Nephron progenitor cell (in vitro differentiated cells): ENCODE results near the gene RSKR.
A peak's percentile ranks its signal among the peaks of the same experiment; 100 is the strongest.

Source experiments
- DNase-seq: peaks from one replicate; pipeline ENCODE4 v3.0.0; 2021
- H3K27ac Mint-ChIP-seq: 2 replicates; pipeline ENCODE4 v1.8.0; 2021; ENCODE audit warnings: mild to moderate bottlenecking, moderate library complexity, mixed read lengths
- H3K27me3 Mint-ChIP-seq: 2 replicates; pipeline ENCODE4 v1.8.0; 2021; ENCODE audit warnings: mild to moderate bottlenecking, low read depth, mixed read lengths; ENCODE audit not compliant: poor library complexity
- H3K36me3 Mint-ChIP-seq: 2 replicates; pipeline ENCODE4 v1.8.0; 2021; ENCODE audit warnings: low read depth, mixed read lengths
- H3K4me1 Mint-ChIP-seq: 2 replicates; pipeline ENCODE4 v1.8.0; 2021; ENCODE audit warnings: mixed read lengths
- H3K4me3 Mint-ChIP-seq: 2 replicates; pipeline ENCODE4 v1.8.0; 2021; ENCODE audit warnings: mild to moderate bottlenecking, moderate library complexity, mixed read lengths
- H3K9me3 Mint-ChIP-seq: 2 replicates; pipeline ENCODE4 v1.8.0; 2021; ENCODE audit warnings: mild to moderate bottlenecking, moderate library complexity, mixed read lengths
- CTCF ChIP-seq: fragments of 200-600 bp; sonication (generic); IDR thresholded peaks from 2 replicates; pipeline ENCODE4 v1.5.0; 2021; ENCODE audit warnings: antibody characterized with exemption

Gene RSKR

DNA sequence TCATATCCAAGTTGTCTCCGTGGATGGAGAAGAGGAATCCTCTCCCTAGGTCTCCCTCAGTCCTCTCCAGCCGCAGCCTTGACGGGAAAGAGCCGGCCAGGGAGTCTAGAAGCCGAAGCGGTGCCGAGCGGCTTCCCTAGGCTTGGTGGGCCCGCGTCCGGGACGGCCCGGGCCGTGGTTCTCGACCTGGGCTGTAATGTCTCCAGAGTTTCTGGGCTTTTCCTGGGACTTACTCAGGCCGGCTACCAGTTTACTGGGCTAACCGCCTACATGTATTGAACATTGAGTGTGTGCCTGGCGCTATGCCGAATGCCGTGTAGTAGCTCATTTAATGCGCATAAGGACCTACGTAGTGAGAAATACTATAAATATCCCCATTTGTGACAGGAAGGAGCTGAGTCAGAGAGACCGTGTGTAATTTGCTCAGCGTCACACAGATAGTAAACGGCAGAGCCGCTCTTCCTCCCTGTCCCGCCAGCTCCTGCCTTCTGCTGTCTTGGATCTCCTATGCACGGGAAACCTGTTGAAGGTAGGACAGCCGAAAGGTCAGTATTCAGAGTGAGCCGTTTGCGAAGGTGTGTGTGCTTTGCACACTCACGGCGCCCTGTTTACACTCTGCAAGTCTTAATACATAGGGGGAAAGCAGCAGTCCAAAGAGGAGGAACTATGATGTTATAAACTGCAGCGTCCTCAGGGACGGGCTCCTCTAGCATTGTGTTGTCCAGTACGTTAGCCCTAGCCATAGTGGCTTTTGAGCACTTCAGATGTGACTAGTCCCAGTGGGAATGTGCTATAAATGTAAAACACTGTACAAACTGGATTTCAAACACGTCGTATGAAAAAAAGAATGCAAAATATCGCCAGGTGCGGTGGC lies 14.4 kb downstream of the RSKR start:
- Mint-ChIP-seq H3K9me3 (no peaks in the 10 kb centered on the region), H3K4me3 (peak overlapping the region; percentile 96), H3K4me1 (peaks cover 26% of the 10 kb centered on the region), H3K27ac (peak overlapping the region; percentile 60), H3K27me3 (no peaks in the 10 kb centered on the region), H3K36me3 (peaks cover 35% of the 10 kb centered on the region)
- no peak for TF ChIP-seq CTCF
- no peak for DNase-seq

GRCh38 chr17:28598799-28599310 lies 15.1 kb downstream of the RSKR start, which contains the start of gene SPAG5:
Gene SPAG5, minus strand, starts transcription at chr17:28599025. Its CDS starts 79 bp downstream, at chr17:28598946.
- TF ChIP-seq CTCF, result no peak
- peaks cover 35% of the 10 kb centered on the region for H3K36me3 Mint-ChIP-seq
- no peaks in the 10 kb centered on the region for H3K9me3 Mint-ChIP-seq
- no peaks in the 10 kb centered on the region for H3K27me3 Mint-ChIP-seq
- peak within 1 kb of the TSS; percentile 96 for H3K4me3 Mint-ChIP-seq
- peak within 1 kb of the TSS; percentile 98 for H3K27ac Mint-ChIP-seq
- DNase-seq, result peak; percentile 93
- H3K4me1 Mint-ChIP-seq, result peaks cover 26% of the 10 kb centered on the region

DNA sequence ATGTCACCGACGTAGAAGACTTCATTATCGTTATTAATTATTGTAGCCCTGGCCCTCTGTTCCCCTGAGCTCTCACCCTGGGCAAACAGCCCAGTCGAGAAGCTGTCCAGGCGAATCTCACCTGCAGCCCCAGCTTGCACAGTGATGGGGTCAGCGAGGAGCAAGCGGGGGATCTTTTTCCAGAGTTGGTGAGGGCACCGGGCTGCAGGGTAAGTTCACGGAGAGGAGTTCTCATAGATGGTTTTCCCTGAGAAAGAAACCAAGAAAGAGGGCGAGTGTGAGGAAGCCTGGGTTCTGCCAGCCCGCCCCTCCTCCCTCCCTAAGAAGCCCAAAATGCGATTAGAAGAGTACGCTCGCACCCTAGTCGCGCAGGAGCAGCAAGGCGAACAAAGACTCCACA lies 15.6 kb downstream of the RSKR start:
- no peak for DNase-seq
- Mint-ChIP-seq H3K36me3 (peaks cover 35% of the 10 kb centered on the region), H3K4me1 (peaks cover 26% of the 10 kb centered on the region), H3K9me3 (no peaks in the 10 kb centered on the region), H3K4me3 (peak overlapping the region; percentile 96), H3K27me3 (no peaks in the 10 kb centered on the region), H3K27ac (peak overlapping the region; percentile 98)
- TF ChIP-seq CTCF, result no peak

DNA sequence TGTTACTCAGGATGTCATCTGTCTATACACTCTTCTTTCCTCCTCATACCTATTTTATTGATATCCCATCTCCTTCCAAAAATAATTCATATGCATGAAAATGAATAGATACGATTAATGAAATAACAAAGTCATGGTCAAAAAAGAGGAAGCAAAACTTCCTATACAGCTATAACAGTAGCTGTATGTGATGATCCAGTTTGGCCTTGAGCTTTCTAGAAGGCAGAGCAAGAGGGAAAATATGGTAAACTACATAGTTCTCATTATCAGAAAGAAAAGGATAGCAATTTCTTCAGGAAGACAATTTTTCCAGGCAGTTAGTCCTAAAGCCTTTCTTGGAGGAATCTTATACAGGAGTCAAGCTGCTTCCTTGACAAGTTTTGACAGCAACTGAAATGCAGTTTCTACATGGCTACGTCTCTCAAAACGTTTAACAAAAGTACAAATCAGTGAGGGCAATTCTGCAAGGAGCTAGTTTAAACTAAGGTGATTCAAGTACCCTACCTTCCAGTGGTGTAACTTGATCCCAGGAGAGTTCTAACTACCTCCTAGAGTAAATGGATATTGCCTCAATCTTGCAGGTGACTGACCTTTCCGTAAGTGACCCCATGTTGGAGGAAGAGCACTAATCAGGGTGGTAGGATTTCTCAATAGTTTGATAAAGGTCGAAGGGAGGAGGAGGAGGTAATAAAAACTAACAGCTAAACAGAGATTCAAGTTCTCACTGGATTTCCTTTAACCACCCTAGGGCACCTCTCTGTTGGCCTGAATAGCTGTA lies 16.2 kb downstream of the RSKR start:
- peaks cover 26% of the 10 kb centered on the region for H3K4me1 Mint-ChIP-seq
- DNase-seq, result no peak
- H3K27me3 Mint-ChIP-seq, result no peaks in the 10 kb centered on the region
- H3K4me3 Mint-ChIP-seq, result peak overlapping the region; percentile 96
- TF ChIP-seq CTCF, result no peak
- H3K27ac Mint-ChIP-seq, result peak overlapping the region; percentile 98
- peaks cover 35% of the 10 kb centered on the region for H3K36me3 Mint-ChIP-seq
- no peaks in the 10 kb centered on the region for H3K9me3 Mint-ChIP-seq

GRCh38 chr17:28592260-28592659 lies 21.7 kb downstream of the RSKR start:
- no peak for TF ChIP-seq CTCF
- no peak overlapping the region for H3K4me3 Mint-ChIP-seq
- H3K27ac Mint-ChIP-seq, result no peak overlapping the region
- H3K4me1 Mint-ChIP-seq, result peaks cover 2% of the 10 kb centered on the region
- peaks cover 3% of the 10 kb centered on the region for H3K27me3 Mint-ChIP-seq
- H3K36me3 Mint-ChIP-seq, result peaks cover 67% of the 10 kb centered on the region
- H3K9me3 Mint-ChIP-seq, result no peaks in the 10 kb centered on the region
- no peak for DNase-seq
